Adrenal gland (tissue), 12 donors: ENCODE results near the gene AAR2. TPM values are rescaled to one million over a fixed set of nuclear protein-coding genes. Genes with fewer than 3 reads are reported as not detected.
A peak's percentile ranks its signal among the peaks of the same experiment; 100 is the strongest.

Experiments
- DNase-seq, 7 donors: peaks; one replicate each; pipeline ENCODE4 v3.0.0-alpha.2; 2019 to 2020
- H3K27ac ChIP-seq, 5 donors: fragments of 200-600 bp; sonication (generic) in 4 of 5; 1 replicate in 3 of 5; 2 replicates in 2 of 5; pipeline versions ENCODE4 v1.5.1 to v1.8.0; 2016 to 2020; ENCODE audit warnings: mild to moderate bottlenecking in 1 of 5
- H3K27me3 ChIP-seq: fragments of 200-600 bp; 2 replicates; pipeline ENCODE4 v1.8.0; 2021
- H3K36me3 ChIP-seq, 2 donors: fragments of 200-600 bp; replicated peaks in 1 of 2; 1 replicate in 1 of 2; 2 replicates in 1 of 2; pipeline versions ENCODE4 v1.5.1 to v1.8.0; 2018 to 2022
- H3K4me1 ChIP-seq, 2 donors: fragments of 200-600 bp; replicated peaks in 1 of 2; 1 replicate in 1 of 2; 2 replicates in 1 of 2; pipeline versions ENCODE4 v1.5.1 to v1.8.0; 2018 to 2021
- H3K4me3 ChIP-seq, 4 donors: fragments of 200-600 bp; sonication (generic) in 3 of 4; one replicate each; pipeline ENCODE4 v1.5.1; 2016 to 2018
- H3K9me3 ChIP-seq, 3 donors: fragments of 200-600 bp; sonication (generic) in 1 of 3; replicated peaks in 1 of 3; 1 replicate in 2 of 3; 2 replicates in 1 of 3; pipeline versions ENCODE4 v1.5.1 to v1.8.0; 2016 to 2021
- POLR2A ChIP-seq, 2 donors: fragments of 450-650 bp; IDR thresholded peaks; one replicate each; pipeline ENCODE4 v1.6.1; 2017; ENCODE audit warnings: antibody characterized with exemption in 2 of 2, mild to moderate bottlenecking in 2 of 2, moderate library complexity in 1 of 2
- WGBS, 4 donors: extraction: QIAGEN DNeasy Blood & Tissue Kit in 2 of 4; methylation state at CpG; one replicate each; pipeline versions ENCODE4 v1.1.5 to v1.1.7; 2013 to 2017; 5-methylcytosine and 5-hydroxymethylcytosine counted together
- intact Hi-C, 2 donors: fragments of 100-400 bp; cut with DNase I; formaldehyde crosslinking; loops; one replicate each; pipeline versions ENCODE4 v1.14.1 to v1.15.0; 2022 to 2023
- polyA plus RNA-seq, 3 donors: library from polyadenylated mRNA; stranded (reverse); fragments of 200-250 nt in 2 of 3; fragments of 350-450 nt in 1 of 3; fragmentation: Illumina TruSeq in 1 of 3; extraction: RNeasy Lipid Tissue Mini Kit (QIAGEN cat#74804) in 1 of 3; gene quantifications; one replicate each; pipeline ENCODE4 v1.2.3, GENCODE V29; 2013 to 2014
- total RNA-seq, 9 donors: library from RNA; depleted of rRNA in 4 of 9; stranded (reverse); fragments of >200 nt in 4 of 9; fragments of 120-200 nt in 1 of 9; fragmentation: NEBNext Ultra II Directional in 1 of 9; extraction: Animal tissue kit (Norgen Biotek cat#: 25700) in 1 of 9; gene quantifications; one replicate each; pipeline versions ENCODE4 v1.1.0 to v1.2.4, GENCODE V29; 2013 to 2023
- TF ChIP-seq, protein P1 (sequence below), 6 experiments: fragments of 450-650 bp in 4 of 6; fragments of 200-600 bp in 2 of 6; sonication (generic) in 1 of 6; IDR thresholded peaks; 1 replicate in 5 of 6; 2 replicates in 1 of 6; pipeline versions ENCODE4 v1.5.1 to v1.8.0; 2016 to 2021; ENCODE audit warnings: antibody characterized with exemption in 6 of 6, mild to moderate bottlenecking in 2 of 6, moderate library complexity in 1 of 6
- donor health status: healthy with polysubstance abuse.
- donor health status: Bipolar disorder and iron deficiency.
- donor health status: DM: yes; HTN: yes; CAD: no.
- donor health status: DM: no; HTN: no; CAD: no.
- donor health status: DM: no; HTN: no; CAD: no.
- donor health status: DM: yes; HTN: yes; CAD: no.

The AAR2 gene
- total and polyA plus RNA-seq, 12 donors = 11.7 to 50.4 (median 32.6) TPM

DNA sequence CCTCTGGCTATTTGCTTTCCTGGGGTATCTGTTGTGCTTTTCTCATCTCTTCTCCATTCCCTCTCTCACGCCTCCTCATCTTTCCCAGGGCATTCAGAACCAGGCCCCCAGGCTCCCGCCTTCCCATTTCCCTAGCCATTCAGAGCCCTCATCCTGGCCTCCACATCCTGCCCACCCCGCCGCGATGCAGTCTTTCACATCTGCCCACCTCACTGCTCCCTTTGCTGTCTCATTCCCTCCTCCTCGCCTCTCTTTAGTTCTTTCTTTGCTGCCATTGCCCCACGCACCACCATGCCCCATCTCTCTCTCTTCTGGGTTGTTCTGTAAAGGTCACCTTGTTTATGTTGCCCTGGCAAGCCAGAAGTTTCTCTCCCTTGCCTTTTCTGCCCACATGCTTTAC, 10.6 kb upstream of the AAR2 start:
- H3K9me3 ChIP-seq = no peaks in the 10 kb centered on the region
- H3K27ac ChIP-seq = no peak overlapping the region
- WGBS, 4 donors = 89 to 92% (median 89%) methylated on average over 7 of the region's 7 CpGs
- H3K4me1 ChIP-seq = no peaks in the 10 kb centered on the region
- intact Hi-C loops = no loop called here
- H3K27me3 ChIP-seq = no peaks in the 10 kb centered on the region
- H3K36me3 ChIP-seq = peaks cover 0 to 58% of the 10 kb centered on the region in 2 donors
- DNase-seq = no peak
- TF ChIP-seq POLR2A (IDR thresholded peaks at IDR 0.05) = no peak
- TF ChIP-seq, protein P1, sequence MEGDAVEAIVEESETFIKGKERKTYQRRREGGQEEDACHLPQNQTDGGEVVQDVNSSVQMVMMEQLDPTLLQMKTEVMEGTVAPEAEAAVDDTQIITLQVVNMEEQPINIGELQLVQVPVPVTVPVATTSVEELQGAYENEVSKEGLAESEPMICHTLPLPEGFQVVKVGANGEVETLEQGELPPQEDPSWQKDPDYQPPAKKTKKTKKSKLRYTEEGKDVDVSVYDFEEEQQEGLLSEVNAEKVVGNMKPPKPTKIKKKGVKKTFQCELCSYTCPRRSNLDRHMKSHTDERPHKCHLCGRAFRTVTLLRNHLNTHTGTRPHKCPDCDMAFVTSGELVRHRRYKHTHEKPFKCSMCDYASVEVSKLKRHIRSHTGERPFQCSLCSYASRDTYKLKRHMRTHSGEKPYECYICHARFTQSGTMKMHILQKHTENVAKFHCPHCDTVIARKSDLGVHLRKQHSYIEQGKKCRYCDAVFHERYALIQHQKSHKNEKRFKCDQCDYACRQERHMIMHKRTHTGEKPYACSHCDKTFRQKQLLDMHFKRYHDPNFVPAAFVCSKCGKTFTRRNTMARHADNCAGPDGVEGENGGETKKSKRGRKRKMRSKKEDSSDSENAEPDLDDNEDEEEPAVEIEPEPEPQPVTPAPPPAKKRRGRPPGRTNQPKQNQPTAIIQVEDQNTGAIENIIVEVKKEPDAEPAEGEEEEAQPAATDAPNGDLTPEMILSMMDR (IDR thresholded peaks at IDR 0.05) = no peak
- no peak overlapping the region for H3K4me3 ChIP-seq

DNA sequence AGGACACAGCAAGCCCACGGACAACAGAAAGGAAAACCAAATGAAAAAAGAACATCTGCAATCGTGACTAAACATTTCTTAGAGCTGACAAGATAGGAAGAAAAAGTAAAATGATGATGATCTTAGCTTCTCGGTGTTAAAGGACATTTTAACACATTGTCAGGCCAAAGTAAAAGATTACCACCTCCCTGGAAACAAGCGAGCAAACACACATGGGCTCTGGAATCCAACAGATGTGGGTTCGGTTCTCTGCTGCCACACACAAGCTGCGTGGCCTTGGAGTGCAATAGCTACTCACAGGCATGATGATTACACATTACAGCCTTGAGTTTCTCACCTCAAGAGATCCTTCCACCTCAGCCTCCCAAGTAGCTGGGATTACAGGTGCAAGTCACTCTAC, 7.5 kb upstream of the AAR2 start:
- Histone ChIP-seq H3K4me3 (no peak overlapping the region), H3K9me3 (no peaks in the 10 kb centered on the region), H3K27ac (no peak overlapping the region), H3K36me3 (peaks cover 0 to 40% of the 10 kb centered on the region in 2 donors), H3K27me3 (no peaks in the 10 kb centered on the region), H3K4me1 (no peaks in the 10 kb centered on the region)
- peak in 1 of 7 donors; percentile 10 for DNase-seq
- TF ChIP-seq POLR2A (IDR thresholded peaks at IDR 0.05) = no peak
- TF ChIP-seq, protein P1 (IDR thresholded peaks at IDR 0.05) = no peak
- intact Hi-C loops = no loop called here
- WGBS, 4 donors = 54 to 61% (median 57%) methylated on average over 6 of the region's 6 CpGs

DNA sequence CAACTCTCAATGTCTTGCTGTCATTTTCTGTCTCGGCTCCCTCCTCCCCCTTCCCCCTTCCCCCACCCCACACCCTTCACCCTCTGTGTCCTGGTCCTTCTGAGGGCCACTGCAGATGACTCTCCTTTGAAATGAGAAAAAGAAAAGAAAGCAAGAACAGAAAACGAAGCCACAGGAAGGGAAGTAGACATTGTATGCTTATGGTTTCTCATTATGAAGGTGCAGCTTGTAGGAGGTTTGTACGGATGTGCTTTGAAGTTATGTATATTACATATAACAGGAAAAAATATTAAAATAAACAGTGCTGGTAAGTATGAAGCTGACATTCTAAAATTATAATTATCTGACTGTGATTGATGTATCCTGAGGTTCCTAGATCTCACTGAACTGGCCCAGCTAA, 6.3 kb upstream of the AAR2 start:
- intact Hi-C loops = no loop called here
- peak in 1 of 7 donors; percentile 2 for DNase-seq
- TF ChIP-seq, protein P1 (IDR thresholded peaks at IDR 0.05) = no peak
- TF ChIP-seq POLR2A (IDR thresholded peaks at IDR 0.05) = no peak
- WGBS, 4 donors = 61 to 67% (median 66%) methylated on average over 3 of the region's 3 CpGs
- H3K36me3 ChIP-seq = peaks cover 0 to 34% of the 10 kb centered on the region in 2 donors
- no peak overlapping the region for H3K27ac ChIP-seq
- H3K4me1 ChIP-seq = no peaks in the 10 kb centered on the region
- H3K27me3 ChIP-seq = no peaks in the 10 kb centered on the region
- H3K4me3 ChIP-seq = no peak overlapping the region
- H3K9me3 ChIP-seq = no peaks in the 10 kb centered on the region

DNA sequence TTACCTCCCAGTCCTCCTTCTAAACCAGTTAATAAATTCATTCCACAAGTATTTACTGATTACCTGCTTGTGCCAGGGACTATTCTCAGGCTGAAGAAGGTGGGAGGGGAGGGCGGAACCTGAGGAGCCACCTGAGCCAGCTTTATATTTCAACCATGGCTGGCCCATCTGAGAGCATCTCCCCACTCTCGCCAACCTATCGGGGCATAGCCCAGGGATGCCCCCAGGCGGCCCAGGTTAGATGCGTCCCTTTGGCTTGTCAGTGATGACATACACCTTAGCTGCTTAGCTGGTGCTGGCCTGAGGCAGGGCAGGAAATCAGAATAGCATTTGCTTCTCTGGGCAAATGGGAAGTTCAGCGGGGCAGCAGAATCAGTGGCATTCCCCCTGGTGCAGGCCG, 4.9 kb upstream of the AAR2 start:
- Histone ChIP-seq H3K27ac (no peak overlapping the region), H3K9me3 (no peaks in the 10 kb centered on the region), H3K36me3 (peaks cover 0 to 22% of the 10 kb centered on the region in 2 donors), H3K27me3 (no peaks in the 10 kb centered on the region), H3K4me3 (no peak overlapping the region), H3K4me1 (peaks cover 4 to 7% of the 10 kb centered on the region in 2 donors)
- WGBS, 4 donors = 91 to 92% (median 92%) methylated on average over 4 to 7 of the region's 7 CpGs
- DNase-seq = peak in 1 of 7 donors; percentile 11
- intact Hi-C loops = no loop called here
- TF ChIP-seq, protein P1 (IDR thresholded peaks at IDR 0.05) = no peak
- no peak for TF ChIP-seq POLR2A (IDR thresholded peaks at IDR 0.05)
